ENCODE results near the gene DPEP1.

The DPEP1 gene

GRCh38 chr16:89678258-89678657, 64.8 kb downstream of the DPEP1 start:
- DNase-seq = no peak

DNA sequence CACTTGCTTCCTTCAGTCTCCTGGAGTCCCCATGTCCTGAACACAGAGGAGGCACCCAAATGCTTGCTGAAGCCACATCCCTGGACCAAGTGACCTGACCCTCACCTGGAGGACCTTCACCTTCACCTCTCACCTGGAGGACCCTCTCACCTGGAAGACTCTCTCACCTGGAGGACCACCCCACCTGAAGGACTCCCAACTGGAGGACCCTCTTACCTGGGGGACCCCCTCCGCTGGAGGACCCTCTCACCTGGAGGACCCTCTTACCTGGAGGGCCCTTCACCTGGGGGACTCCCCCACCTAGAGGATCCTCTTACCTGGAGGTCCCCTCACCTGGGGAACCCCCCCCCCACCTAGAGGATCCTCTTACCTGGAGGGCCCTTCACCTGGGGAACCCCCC, 72.5 kb downstream of the DPEP1 start:
- DNase-seq = no peak

DNA sequence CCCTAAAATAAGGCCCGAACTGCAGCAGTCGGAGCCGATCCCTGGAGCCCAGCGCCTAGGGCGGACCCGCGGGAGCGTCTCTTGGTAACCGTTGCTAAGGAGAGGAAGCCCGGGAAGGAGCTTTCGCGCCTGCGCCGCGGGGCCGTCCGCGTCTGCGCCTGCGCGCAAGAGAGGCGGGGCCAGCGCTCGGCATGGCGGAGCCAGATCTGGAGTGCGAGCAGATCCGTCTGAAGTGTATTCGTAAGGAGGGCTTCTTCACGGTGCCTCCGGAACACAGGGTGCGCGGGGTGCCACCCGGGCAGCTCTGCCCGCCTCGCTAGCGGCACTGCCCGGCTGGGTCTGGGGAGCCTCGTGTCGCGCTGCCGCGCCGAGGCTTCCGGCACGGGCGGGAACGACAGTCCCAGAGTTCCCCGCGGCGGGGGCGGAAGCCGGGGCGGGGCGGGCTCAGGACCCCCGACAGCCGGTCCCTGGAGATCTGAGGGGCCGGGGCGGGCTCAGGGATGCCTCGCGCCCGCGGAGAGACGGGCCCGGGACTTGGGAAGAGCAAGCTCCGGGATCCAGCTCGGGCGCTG, 73.2 kb downstream of the DPEP1 start, which contains the start of gene CDK10:
Gene CDK10 (plus strand): TSS at position 170 of the 572 bp plus-strand sequence. CDS start 22 bp downstream, at position 192.
- peak in 55 of 56 donors; percentile 39 to 94 (median 81) for DNase-seq

GRCh38 chr16:89687092-89687940, 73.9 kb downstream of the DPEP1 start:
- peak in 1 of 56 donors; percentile 64 for DNase-seq
